Fibroblast of pulmonary artery (primary cell): Measurements from ENCODE around the gene ENGASE.

ENCODE experiments used
- DNase-seq: peaks from one replicate; pipeline ENCODE4 v3.0.0-alpha.2; 2010; ENCODE audit warnings: low read depth
- H3K4me3 ChIP-seq: replicated peaks from 2 replicates; pipeline ENCODE4 v1.5.1; 2011; ENCODE audit warnings: low read depth, mild to moderate bottlenecking, control low read depth, low read length, moderate library complexity
- TF ChIP-seq, protein P1 (sequence below): IDR thresholded peaks from 2 replicates; pipeline ENCODE4 v1.5.1; 2011; ENCODE audit warnings: mild to moderate bottlenecking, control low read depth, low read length, inconsistent platforms; ENCODE audit errors: missing control alignments

The ENGASE gene

DNA sequence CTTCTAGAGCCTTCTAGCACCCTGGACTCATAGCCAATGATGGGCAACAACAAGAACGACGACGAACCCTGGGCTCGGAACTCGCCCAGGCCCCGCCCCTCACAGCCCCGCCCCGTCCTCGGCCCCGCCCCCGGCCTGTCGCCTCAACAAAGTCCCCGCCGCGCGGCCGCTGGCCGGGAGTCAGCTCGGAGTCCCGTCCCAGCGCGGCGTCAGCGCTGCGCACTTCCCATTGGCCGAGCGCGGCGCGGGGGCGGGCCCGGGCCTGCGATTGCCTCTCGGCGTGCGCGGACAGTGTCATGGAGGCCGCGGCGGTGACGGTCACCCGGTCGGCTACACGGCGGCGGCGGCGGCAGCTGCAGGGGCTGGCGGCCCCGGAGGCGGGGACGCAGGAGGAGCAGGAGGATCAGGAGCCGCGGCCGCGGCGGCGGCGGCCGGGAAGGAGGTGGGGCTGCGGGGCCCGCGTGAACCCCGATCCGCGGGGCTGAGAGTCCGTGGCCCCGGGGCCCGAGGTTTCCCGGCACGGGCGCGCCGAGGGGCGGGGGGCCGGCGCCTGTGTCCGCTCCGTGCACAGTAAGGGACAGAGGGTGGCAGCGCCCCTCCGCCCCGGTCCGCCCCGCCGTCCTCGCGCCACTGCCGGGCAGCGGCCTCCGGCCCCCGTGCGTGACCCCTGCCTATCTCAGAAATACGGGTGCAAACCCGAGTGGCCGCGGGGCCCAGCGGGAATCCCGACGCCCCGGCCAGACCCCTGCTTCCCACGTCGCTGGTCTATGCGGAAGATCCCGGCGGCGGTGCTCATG, at the start of gene ENGASE:
Gene ENGASE, plus strand, starts transcription at position 176 of the 797 bp plus-strand sequence. Its CDS starts 121 bp downstream, at position 297.
- TF ChIP-seq, protein P1, sequence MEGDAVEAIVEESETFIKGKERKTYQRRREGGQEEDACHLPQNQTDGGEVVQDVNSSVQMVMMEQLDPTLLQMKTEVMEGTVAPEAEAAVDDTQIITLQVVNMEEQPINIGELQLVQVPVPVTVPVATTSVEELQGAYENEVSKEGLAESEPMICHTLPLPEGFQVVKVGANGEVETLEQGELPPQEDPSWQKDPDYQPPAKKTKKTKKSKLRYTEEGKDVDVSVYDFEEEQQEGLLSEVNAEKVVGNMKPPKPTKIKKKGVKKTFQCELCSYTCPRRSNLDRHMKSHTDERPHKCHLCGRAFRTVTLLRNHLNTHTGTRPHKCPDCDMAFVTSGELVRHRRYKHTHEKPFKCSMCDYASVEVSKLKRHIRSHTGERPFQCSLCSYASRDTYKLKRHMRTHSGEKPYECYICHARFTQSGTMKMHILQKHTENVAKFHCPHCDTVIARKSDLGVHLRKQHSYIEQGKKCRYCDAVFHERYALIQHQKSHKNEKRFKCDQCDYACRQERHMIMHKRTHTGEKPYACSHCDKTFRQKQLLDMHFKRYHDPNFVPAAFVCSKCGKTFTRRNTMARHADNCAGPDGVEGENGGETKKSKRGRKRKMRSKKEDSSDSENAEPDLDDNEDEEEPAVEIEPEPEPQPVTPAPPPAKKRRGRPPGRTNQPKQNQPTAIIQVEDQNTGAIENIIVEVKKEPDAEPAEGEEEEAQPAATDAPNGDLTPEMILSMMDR: no peak
- peak; percentile 92 for DNase-seq
- peak within 1 kb of the TSS; percentile 66 for H3K4me3 ChIP-seq

- TF ChIP-seq, protein P1: no peak
- DNase-seq: peak; percentile 45
- peak overlapping the region; percentile 86 for H3K4me3 ChIP-seq
Observed at GRCh38 chr17:79024901-79025737, 49.5 kb upstream of the ENGASE start.

- TF ChIP-seq, protein P1: no peak
- H3K4me3 ChIP-seq: peak overlapping the region; percentile 86
- peak; percentile 84 for DNase-seq
Observed at GRCh38 chr17:79026376-79027273, 48.0 kb upstream of the ENGASE start.

DNA sequence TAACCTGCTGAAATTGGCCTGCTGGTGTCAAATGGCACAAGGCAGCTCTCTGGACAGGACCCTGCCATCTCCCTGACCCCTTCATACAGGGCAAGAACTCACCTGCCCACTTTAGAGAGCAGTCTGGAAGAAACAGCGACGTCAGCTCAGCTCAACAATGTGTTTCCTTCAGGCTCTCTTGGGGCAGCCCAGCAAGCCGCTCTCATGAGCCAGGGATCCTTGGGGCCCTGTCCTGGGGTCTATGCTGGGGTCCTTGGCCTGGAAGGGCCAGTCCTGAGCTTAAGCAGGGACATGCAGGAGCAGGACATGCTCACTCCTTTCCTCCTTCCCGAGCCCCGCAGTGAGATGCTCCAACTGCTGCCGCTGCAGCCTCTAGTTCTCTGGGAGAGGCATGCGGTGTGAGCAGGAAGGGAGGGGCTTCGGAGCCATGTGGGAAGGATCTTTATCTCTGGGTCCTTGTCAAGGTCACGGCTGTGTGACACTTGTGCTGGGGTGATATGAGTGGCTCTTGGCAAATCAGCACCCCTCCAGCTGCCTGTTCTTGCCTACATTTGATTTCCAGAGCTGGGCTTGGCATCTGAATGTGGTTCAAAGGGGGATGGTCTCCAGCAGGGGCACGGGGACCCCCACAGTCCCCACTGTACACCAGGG, 47.2 kb upstream of the ENGASE start:
- TF ChIP-seq, protein P1: no peak
- peak overlapping the region; percentile 86 for H3K4me3 ChIP-seq
- peak; percentile 37 for DNase-seq

DNA sequence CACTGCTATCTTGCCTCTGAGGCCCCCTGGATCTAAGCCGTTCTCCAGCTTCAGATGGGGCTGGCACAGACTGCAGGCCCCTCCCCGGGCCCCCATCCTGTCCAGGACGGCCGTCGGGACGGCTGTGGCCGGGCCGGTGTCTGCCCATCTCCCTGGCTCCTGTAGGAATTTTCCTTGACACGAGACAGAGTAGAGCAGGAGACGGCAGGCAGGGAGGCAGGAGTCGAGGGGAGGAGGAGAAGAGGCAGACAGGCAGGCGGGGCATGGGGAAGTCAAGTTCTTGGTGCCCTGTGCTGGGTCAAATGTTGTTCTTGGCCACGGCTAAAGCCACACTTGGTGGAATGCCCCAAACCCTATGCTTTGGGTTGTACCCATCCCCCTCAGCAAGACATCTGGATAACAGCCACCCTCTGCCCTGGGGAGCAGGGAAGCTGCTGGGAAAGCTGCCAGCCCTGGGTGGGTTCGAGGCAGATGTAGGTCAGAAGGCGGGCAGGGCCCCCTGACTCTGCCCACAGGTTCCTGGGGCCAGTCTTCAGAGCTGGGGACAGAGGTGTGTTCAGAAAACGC, 46.6 kb upstream of the ENGASE start:
- peak overlapping the region; percentile 86 for H3K4me3 ChIP-seq
- peak; percentile 75 for DNase-seq
- TF ChIP-seq, protein P1: no peak
